DND-41 (cell line): ENCODE data around the gene MAPKAPK3.

Experiments
- ATAC-seq: fragments of 200-7000 bp; cut with Tn5 transposase; 3 replicates; pipeline ENCODE4 v1.9.1; 2021; ENCODE audit warnings: low read depth; ENCODE audit not compliant: insufficient read depth
- DNase-seq: peaks from one replicate; pipeline ENCODE4 v3.0.0-alpha.2; 2020
- H2AFZ ChIP-seq: 2 replicates; pipeline ENCODE4 v1.6.0; 2012; ENCODE audit warnings: low read depth, low read length
- H3K27ac ChIP-seq: 2 replicates; pipeline ENCODE4 v1.5.1; 2012; ENCODE audit warnings: low read length, inconsistent platforms
- H3K27me3 ChIP-seq: fragments of 200-600 bp; sonication (generic); 2 replicates; pipeline ENCODE4 v1.6.0; 2012; ENCODE audit warnings: low read length, mild to moderate bottlenecking, inconsistent platforms; ENCODE audit not compliant: insufficient read depth, poor library complexity
- H3K36me3 ChIP-seq: 2 replicates; pipeline ENCODE4 v1.5.1; 2012; ENCODE audit warnings: low read length, inconsistent platforms; ENCODE audit not compliant: insufficient read depth
- H3K4me1 ChIP-seq: 2 replicates; pipeline ENCODE4 v1.5.1; 2012; ENCODE audit warnings: mild to moderate bottlenecking, low read length; ENCODE audit not compliant: insufficient read depth
- H3K4me2 ChIP-seq: 2 replicates; pipeline ENCODE4 v1.6.0; 2012; ENCODE audit warnings: mild to moderate bottlenecking, moderate library complexity, low read length, inconsistent platforms; ENCODE audit not compliant: insufficient read depth
- H3K4me3 ChIP-seq, 2 experiments: fragments of 200-600 bp in 1 of 2; shearing (Covaris generic) in 1 of 2; 2 replicates each; pipeline ENCODE4 v1.5.1; 2012 to 2016; ENCODE audit warnings: inconsistent platforms in 2 of 2, low read length in 2 of 2, mild to moderate bottlenecking in 2 of 2, low read depth in 1 of 2, moderate library complexity in 1 of 2
- H3K79me2 ChIP-seq: 2 replicates; pipeline ENCODE4 v1.6.0; 2012; ENCODE audit warnings: low read length, inconsistent platforms; ENCODE audit not compliant: insufficient read depth
- H3K9ac ChIP-seq: 2 replicates; pipeline ENCODE4 v1.6.0; 2012; ENCODE audit warnings: low read depth, mild to moderate bottlenecking, inconsistent platforms, low read length, moderate library complexity
- H3K9me3 ChIP-seq: 2 replicates; pipeline ENCODE4 v1.5.1; 2012; ENCODE audit warnings: low read length, moderate library complexity, mild to moderate bottlenecking, inconsistent platforms; ENCODE audit not compliant: insufficient read depth, severe bottlenecking
- H4K20me1 ChIP-seq: 2 replicates; pipeline ENCODE4 v1.6.0; 2012; ENCODE audit warnings: low read length; ENCODE audit not compliant: insufficient read depth
- EZH2 ChIP-seq: IDR thresholded peaks from 3 replicates; pipeline ENCODE4 v1.6.1; 2012; ENCODE audit warnings: borderline replicate concordance, low read depth, mild to moderate bottlenecking, moderate library complexity, low read length, inconsistent platforms; ENCODE audit not compliant: severe bottlenecking
- TF ChIP-seq, protein P1 (sequence below): IDR thresholded peaks from 2 replicates; pipeline ENCODE4 v1.5.1; 2012; ENCODE audit warnings: borderline replicate concordance, low read length, moderate library complexity, mild to moderate bottlenecking; ENCODE audit not compliant: poor library complexity, severe bottlenecking; ENCODE audit errors: extremely low read depth

The MAPKAPK3 gene

DNA sequence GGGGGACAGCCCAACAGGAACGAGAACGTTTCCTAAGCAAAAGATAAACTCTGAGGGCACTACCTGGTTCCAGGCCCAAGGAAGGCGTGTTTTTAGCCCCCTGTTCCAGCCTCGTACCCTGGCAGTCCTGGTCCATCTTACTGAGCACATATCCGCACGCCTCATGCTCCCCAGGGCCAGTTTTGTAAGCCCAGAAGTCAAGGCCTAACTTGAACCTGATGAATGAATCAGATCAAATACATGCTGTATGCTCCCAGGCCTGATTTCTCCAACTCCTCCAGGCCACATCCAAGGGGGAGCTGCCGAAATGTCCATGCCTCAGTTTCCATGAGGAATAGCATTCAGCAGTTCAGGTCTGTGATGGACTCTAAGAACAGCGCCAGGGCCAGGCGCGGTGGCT, 43.4 kb downstream of the MAPKAPK3 start:
- H2AFZ ChIP-seq, result no peak overlapping the region
- no peak overlapping the region for H3K4me2 ChIP-seq
- no peaks in the 10 kb centered on the region for H3K27me3 ChIP-seq
- H3K4me3 ChIP-seq, result no peak overlapping the region
- no peaks in the 10 kb centered on the region for H3K9me3 ChIP-seq
- H3K79me2 ChIP-seq, result no peaks in the 10 kb centered on the region
- ATAC-seq (no peak), DNase-seq (peak; percentile 2)
- H4K20me1 ChIP-seq, result no peaks in the 10 kb centered on the region
- H3K27ac ChIP-seq, result no peak overlapping the region
- no peaks in the 10 kb centered on the region for H3K36me3 ChIP-seq
- no peak for TF ChIP-seq EZH2
- TF ChIP-seq, protein P1, sequence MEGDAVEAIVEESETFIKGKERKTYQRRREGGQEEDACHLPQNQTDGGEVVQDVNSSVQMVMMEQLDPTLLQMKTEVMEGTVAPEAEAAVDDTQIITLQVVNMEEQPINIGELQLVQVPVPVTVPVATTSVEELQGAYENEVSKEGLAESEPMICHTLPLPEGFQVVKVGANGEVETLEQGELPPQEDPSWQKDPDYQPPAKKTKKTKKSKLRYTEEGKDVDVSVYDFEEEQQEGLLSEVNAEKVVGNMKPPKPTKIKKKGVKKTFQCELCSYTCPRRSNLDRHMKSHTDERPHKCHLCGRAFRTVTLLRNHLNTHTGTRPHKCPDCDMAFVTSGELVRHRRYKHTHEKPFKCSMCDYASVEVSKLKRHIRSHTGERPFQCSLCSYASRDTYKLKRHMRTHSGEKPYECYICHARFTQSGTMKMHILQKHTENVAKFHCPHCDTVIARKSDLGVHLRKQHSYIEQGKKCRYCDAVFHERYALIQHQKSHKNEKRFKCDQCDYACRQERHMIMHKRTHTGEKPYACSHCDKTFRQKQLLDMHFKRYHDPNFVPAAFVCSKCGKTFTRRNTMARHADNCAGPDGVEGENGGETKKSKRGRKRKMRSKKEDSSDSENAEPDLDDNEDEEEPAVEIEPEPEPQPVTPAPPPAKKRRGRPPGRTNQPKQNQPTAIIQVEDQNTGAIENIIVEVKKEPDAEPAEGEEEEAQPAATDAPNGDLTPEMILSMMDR, result no peak
- H3K4me1 ChIP-seq, result no peaks in the 10 kb centered on the region
- H3K9ac ChIP-seq, result no peak overlapping the region

DNA sequence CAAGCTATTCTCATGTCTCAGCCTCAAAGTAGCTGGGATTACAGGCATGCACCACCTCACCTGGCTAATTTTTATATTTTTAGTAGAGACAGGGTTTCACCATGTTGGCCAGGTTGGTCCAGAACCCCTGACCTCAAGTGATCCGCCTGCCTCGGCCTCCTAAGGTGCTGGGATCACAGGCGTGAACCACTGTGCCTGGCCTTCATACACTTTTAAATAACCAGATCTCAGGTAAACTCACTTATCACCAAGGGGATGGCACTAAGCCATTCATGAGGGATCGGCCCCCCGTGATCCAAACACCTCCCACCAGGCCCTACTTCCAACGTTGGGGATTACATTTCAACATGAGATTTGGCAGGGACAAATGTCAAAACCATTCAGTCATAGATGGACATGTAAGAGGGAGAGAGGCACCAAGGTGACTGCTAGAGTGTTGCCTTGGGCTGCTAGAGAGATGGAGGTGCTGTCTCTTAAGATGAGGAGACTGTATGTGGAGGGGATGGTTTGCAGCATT, 44.4 kb downstream of the MAPKAPK3 start:
- Histone ChIP-seq H2AFZ (no peak overlapping the region), H3K27me3 (no peaks in the 10 kb centered on the region), H4K20me1 (no peaks in the 10 kb centered on the region), H3K36me3 (no peaks in the 10 kb centered on the region), H3K9me3 (no peaks in the 10 kb centered on the region), H3K4me3 (no peak overlapping the region), H3K9ac (no peak overlapping the region), H3K4me1 (no peaks in the 10 kb centered on the region), H3K27ac (no peak overlapping the region), H3K79me2 (no peaks in the 10 kb centered on the region), H3K4me2 (no peak overlapping the region)
- ATAC-seq (no peak), DNase-seq (no peak)
- no peak for TF ChIP-seq EZH2
- TF ChIP-seq, protein P1, result no peak

DNA sequence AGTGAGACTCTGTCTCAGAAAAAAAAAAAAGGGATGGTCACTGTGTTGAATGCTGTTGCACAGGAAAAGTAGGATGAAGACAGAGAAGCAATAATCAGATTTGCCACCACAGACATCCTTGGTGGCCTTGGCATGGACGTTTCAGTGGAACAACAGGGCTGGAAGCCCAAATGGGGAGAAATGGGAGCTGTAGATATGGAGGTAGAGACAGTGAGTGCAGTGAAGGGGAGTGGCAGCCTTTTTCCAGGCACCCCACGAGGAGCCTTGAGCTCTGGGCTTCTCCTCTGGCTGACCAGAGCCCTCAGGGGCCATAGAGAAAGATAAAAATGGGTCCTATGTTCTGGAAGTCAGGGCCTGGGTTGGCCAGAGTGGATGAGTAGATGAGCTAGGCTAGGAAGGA, 45.5 kb downstream of the MAPKAPK3 start:
- Histone ChIP-seq H3K27me3 (no peaks in the 10 kb centered on the region), H4K20me1 (no peaks in the 10 kb centered on the region), H3K9ac (no peak overlapping the region), H2AFZ (no peak overlapping the region), H3K4me2 (no peak overlapping the region), H3K27ac (no peak overlapping the region), H3K9me3 (no peaks in the 10 kb centered on the region), H3K79me2 (no peaks in the 10 kb centered on the region), H3K4me1 (no peaks in the 10 kb centered on the region), H3K36me3 (no peaks in the 10 kb centered on the region), H3K4me3 (no peak overlapping the region)
- no peak for TF ChIP-seq EZH2
- TF ChIP-seq, protein P1, result no peak
- DNase-seq (no peak), ATAC-seq (no peak)
